HepG2 (cell line): ENCODE results near the gene DRAP1. TPM values are rescaled to one million over a fixed set of nuclear protein-coding genes. Genes with fewer than 3 reads are reported as not detected.
A peak's percentile ranks its signal among the peaks of the same experiment; 100 is the strongest.

ENCODE experiments used
- ARID3A ChIP-seq: IDR thresholded peaks from 2 replicates; pipeline ENCODE4 v1.6.1; 2012; ENCODE audit warnings: low read depth, low read length, improper control_type of control experiment
- HMG20A ChIP-seq: IDR thresholded peaks from 2 replicates; pipeline ENCODE4 v1.6.1; 2016; ENCODE audit warnings: borderline replicate concordance
- KAT8 ChIP-seq: IDR thresholded peaks from 2 replicates; pipeline ENCODE4 v1.6.1; 2016; ENCODE audit warnings: missing genetic modification reagents, missing compliant biosample characterization
- MYPOP ChIP-seq: sonication (generic); formaldehyde crosslinking; IDR thresholded peaks from 2 replicates; pipeline ENCODE4 v1.8.1; 2023; ENCODE audit warnings: mild to moderate bottlenecking, moderate library complexity, missing genetic modification reagents
- PRDM4 ChIP-seq: sonication (generic); formaldehyde crosslinking; IDR thresholded peaks from 2 replicates; pipeline ENCODE4 v1.9.0; 2021; ENCODE audit warnings: missing genetic modification reagents, borderline replicate concordance
- SMAD1 ChIP-seq: sonication (generic); formaldehyde crosslinking; IDR thresholded peaks from 2 replicates; pipeline ENCODE4 v1.4.0; 2020; ENCODE audit warnings: missing genetic modification reagents, low read depth, mild to moderate bottlenecking, borderline replicate concordance
- SP2 ChIP-seq: sonication (generic); formaldehyde crosslinking; IDR thresholded peaks from 2 replicates; pipeline ENCODE4 v1.5.1; 2020; ENCODE audit warnings: mild to moderate bottlenecking, missing genetic modification reagents
- TFDP2 ChIP-seq: sonication (generic); formaldehyde crosslinking; IDR thresholded peaks from 2 replicates; pipeline ENCODE4 v1.4.0; 2020; ENCODE audit warnings: missing genetic modification reagents
- ZFY ChIP-seq: sonication (generic); formaldehyde crosslinking; IDR thresholded peaks from 2 replicates; pipeline ENCODE4 v1.4.0; 2020; ENCODE audit warnings: missing genetic modification reagents
- ZNF350 ChIP-seq: sonication (generic); formaldehyde crosslinking; IDR thresholded peaks from 2 replicates; pipeline ENCODE4 v1.4.0; 2020; ENCODE audit warnings: mild to moderate bottlenecking, low read depth, missing genetic modification reagents, borderline replicate concordance
- ZNF615 ChIP-seq: sonication (generic); formaldehyde crosslinking; IDR thresholded peaks from 2 replicates; pipeline ENCODE4 v1.5.0; 2020; ENCODE audit warnings: mild to moderate bottlenecking, missing genetic modification reagents, borderline replicate concordance
- ZNF678 ChIP-seq: sonication (generic); formaldehyde crosslinking; IDR thresholded peaks from 2 replicates; pipeline ENCODE4 v1.4.0; 2020; ENCODE audit warnings: mild to moderate bottlenecking, missing genetic modification reagents
- ZNF713 ChIP-seq: sonication (generic); formaldehyde crosslinking; IDR thresholded peaks from 2 replicates; pipeline ENCODE4 v1.4.0; 2020; ENCODE audit warnings: mild to moderate bottlenecking, missing genetic modification reagents
- polyA plus RNA-seq, 8 experiments: library from polyadenylated mRNA; depleted of rRNA in 3 of 8; stranded (reverse) in 7 of 8; unstranded in 1 of 8; fragments of >200 nt; fragmentation: Illumina TruSeq in 4 of 8; extraction: Trizol in 4 of 8; gene quantifications; 2 replicates each; pipeline versions ENCODE4 v1.2.1 to v1.2.3, GENCODE V29; 2011 to 2016; ENCODE audit warnings: low read depth in 4 of 8, missing spikeins in 1 of 8, mixed read lengths in 1 of 8; ENCODE audit not compliant: insufficient read depth in 1 of 8
- total RNA-seq, 5 experiments: library from RNA; depleted of rRNA; stranded (reverse); fragments of >200 nt; fragmentation: Illumina TruSeq; extraction: Trizol; gene quantifications; 2 replicates each; pipeline ENCODE4 v1.2.3, GENCODE V29; 2016; ENCODE audit warnings: low read depth in 1 of 5
- TF ChIP-seq, protein P1 (sequence below): fragments of 450-650 bp; IDR thresholded peaks from 2 replicates; pipeline ENCODE4 v1.6.1; 2017; ENCODE audit warnings: mild to moderate bottlenecking
- TF ChIP-seq, protein P2 (sequence below): sonication (generic); formaldehyde crosslinking; IDR thresholded peaks from 2 replicates; pipeline ENCODE4 v1.5.1; 2020; ENCODE audit warnings: mild to moderate bottlenecking, missing genetic modification reagents, borderline replicate concordance
- TF ChIP-seq, protein P3 (sequence below): sonication (generic); formaldehyde crosslinking; IDR thresholded peaks from 2 replicates; pipeline ENCODE4 v1.8.1; 2022; ENCODE audit warnings: mild to moderate bottlenecking, missing genetic modification reagents

The DRAP1 gene
- total and polyA plus RNA-seq, 2 of the 13 experiments (the other 11 are each of a cell fraction or from before 2014, with no cell fraction given) = 46.8 to 52.3 TPM

DNA sequence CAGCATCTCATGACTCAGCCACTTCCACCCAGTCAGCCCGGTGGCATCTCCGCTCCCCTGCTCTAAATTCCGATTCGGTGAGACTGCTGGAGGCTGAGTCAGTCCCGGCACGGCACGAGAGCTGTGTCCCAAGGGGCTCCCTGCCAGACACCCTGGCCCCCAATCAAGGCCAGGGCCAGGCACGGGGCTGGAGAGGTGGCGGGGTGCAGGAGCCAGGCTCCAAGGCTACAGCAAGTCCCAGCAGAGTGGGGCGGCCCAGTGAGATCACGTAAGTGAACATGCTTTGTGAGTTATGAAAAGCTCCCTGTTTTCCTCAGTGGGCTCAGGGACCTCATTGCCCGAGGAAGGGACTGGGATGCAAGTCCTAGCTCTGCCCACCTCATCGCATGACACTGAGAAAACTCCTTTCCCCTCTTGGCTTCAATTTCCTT, 3.4 kb upstream of the DRAP1 start (continued):
- TF ChIP-seq KAT8 (CRISPR knock-in tag) (0 out of 2 replicates have a peak, but pooled peaks have one; percentile 41), ARID3A (no peak), ZNF713 (CRISPR knock-in tag) (no peak), ZNF678 (no peak), SMAD1 (CRISPR knock-in tag) (no peak), ZNF615 (CRISPR knock-in tag) (no peak), MYPOP (CRISPR knock-in tag) (no peak), ZFY (CRISPR knock-in tag) (peak; percentile 6; the same call in 1 of the 2 replicates), TFDP2 (CRISPR knock-in tag) (no peak), PRDM4 (CRISPR knock-in tag) (no peak), SP2 (CRISPR knock-in tag) (no peak), ZNF350 (CRISPR knock-in tag) (0 out of 2 replicates have a peak, but pooled peaks have one; percentile 28), HMG20A (CRISPR knock-in tag) (peak; percentile 15; the same call in 1 of the 2 replicates)
- TF ChIP-seq, protein P1, sequence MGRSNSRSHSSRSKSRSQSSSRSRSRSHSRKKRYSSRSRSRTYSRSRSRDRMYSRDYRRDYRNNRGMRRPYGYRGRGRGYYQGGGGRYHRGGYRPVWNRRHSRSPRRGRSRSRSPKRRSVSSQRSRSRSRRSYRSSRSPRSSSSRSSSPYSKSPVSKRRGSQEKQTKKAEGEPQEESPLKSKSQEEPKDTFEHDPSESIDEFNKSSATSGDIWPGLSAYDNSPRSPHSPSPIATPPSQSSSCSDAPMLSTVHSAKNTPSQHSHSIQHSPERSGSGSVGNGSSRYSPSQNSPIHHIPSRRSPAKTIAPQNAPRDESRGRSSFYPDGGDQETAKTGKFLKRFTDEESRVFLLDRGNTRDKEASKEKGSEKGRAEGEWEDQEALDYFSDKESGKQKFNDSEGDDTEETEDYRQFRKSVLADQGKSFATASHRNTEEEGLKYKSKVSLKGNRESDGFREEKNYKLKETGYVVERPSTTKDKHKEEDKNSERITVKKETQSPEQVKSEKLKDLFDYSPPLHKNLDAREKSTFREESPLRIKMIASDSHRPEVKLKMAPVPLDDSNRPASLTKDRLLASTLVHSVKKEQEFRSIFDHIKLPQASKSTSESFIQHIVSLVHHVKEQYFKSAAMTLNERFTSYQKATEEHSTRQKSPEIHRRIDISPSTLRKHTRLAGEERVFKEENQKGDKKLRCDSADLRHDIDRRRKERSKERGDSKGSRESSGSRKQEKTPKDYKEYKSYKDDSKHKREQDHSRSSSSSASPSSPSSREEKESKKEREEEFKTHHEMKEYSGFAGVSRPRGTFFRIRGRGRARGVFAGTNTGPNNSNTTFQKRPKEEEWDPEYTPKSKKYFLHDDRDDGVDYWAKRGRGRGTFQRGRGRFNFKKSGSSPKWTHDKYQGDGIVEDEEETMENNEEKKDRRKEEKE = no peak
- TF ChIP-seq, protein P2, sequence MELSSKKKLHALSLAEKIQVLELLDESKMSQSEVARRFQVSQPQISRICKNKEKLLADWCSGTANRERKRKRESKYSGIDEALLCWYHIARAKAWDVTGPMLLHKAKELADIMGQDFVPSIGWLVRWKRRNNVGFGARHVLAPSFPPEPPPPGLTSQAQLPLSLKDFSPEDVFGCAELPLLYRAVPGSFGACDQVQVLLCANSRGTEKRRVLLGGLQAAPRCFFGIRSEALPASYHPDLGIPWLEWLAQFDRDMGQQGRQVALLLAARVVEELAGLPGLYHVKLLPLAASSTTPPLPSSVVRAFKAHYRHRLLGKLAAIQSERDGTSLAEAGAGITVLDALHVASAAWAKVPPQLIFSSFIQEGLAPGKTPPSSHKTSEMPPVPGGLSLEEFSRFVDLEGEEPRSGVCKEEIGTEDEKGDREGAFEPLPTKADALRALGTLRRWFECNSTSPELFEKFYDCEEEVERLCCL (CRISPR knock-in tag) = no peak
- TF ChIP-seq, protein P3, sequence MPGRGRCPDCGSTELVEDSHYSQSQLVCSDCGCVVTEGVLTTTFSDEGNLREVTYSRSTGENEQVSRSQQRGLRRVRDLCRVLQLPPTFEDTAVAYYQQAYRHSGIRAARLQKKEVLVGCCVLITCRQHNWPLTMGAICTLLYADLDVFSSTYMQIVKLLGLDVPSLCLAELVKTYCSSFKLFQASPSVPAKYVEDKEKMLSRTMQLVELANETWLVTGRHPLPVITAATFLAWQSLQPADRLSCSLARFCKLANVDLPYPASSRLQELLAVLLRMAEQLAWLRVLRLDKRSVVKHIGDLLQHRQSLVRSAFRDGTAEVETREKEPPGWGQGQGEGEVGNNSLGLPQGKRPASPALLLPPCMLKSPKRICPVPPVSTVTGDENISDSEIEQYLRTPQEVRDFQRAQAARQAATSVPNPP = no peak
